GM21723 (cell line): ENCODE measurements around the gene GSAP.

Source experiments
- ATAC-seq: cut with Tn5 transposase; IDR thresholded peaks from one replicate; pipeline ENCODE4 v1.9.1; 2021; ENCODE audit warnings: mild to moderate bottlenecking, moderate library complexity; ENCODE audit not compliant: unreplicated experiment

GSAP gene

GRCh38 chr7:77438131-77438530, 22.0 kb upstream of the GSAP start:
- ATAC-seq = no peak

GRCh38 chr7:77434570-77435275, 18.6 kb upstream of the GSAP start:
- ATAC-seq = no peak

- no peak for ATAC-seq
Measured at GRCh38 chr7:77433901-77434300, 17.8 kb upstream of the GSAP start.

DNA sequence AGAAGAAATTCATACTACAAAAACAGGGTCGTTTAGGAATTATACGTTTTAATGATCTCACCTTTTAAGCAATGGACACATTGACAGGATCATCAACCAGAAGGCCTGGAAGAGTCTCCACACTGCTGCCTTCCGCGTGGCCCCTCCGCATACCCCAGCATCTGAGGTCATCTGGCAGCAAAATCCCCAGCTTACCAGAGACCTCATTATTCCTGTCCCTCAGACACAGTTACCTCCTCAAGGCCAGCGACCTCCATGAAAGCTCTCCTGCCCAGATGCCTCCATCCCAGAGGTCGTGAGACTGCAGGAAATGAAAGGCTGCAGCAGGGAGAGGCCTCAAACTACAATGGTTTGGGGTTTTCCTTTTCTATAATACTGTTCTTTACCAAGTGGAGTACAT, 14.8 kb upstream of the GSAP start:
- ATAC-seq = no peak

DNA sequence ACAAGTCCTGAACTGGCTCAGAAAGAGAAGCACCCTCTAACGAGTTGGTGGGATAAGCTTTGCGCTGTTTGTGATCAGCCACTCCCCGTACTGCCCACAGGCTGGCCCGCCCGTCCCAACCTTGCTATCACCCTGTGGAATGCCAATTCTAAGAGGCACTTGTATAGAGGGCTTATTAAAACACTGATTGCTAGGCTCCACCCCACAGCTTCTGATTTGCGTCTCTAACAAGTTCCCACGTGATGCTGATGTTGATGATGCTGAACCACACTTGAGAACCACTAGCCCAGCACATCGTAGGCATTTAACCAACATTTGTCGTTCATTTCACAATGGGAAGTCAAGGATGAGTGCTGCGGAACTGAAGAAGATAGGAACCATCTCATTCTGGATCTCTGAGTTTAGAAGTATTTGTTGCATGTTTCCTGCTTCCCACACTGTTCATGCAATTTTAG, 12.7 kb upstream of the GSAP start:
- no peak for ATAC-seq

GRCh38 chr7:77427996-77428603, 12.0 kb upstream of the GSAP start:
- ATAC-seq = no peak

- ATAC-seq = no peak
Measured at GRCh38 chr7:77426521-77427051, 10.4 kb upstream of the GSAP start.

DNA sequence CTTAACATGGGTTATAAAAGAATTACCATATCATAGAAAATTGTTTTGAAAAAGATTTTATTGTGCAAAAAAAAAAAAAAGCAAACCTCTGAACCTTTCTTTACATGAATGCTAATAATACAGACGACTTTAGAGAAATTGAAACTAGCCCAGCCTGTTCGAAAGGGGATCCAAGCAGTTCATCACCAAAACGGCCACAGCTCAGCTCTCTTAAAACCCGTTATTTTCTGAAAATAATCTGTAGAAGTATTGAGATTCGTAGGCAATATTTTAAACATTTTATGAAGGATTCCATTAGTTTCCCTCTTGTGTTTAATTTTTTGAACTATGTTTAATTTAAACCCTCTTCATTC, 9.9 kb upstream of the GSAP start:
- peak; percentile 79 for ATAC-seq

DNA sequence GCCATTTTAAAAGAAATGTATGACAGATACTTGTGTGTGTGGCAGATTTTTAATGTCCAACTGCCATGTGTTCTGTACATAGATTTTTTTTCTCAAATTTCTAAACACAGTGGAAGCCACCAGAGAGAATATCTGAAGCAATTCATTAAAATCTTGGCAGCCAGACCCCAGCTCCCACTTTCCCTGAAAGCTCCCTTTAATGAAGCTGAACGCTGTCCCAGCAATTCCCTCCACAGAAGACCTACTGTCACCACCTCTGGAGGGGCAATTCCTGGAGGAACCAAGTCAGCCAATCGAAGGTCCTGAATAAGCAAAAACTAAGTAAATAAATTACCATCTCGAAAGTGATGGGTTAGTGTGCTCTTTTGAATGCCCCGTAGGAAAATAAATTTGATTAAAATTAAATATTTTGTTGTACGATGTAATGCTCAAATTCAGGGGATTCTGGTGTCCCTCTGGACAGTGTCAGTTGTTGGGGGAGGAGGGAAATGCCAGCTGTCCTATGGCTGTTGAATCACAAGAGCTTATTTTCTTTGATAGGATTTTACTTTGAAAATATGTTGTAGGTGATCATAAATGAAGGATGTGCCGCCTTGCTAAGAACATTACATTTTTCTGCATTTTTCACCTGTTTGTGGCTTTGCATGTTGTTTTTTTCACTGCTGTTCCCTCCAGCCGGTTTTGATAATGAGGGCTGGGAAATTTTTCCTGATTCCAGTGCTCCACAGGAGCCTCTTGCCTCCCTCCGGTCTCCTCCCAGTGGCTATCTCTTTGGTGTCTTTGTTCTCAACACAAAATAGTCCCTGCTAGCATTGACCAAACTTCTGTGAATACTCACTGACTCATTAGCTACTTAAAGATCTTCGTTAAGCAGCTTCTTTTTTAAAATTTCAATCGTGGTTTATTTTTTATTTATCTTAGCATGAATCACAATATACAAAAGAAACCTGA, 9.2 kb upstream of the GSAP start:
- peak; percentile 34 for ATAC-seq

DNA sequence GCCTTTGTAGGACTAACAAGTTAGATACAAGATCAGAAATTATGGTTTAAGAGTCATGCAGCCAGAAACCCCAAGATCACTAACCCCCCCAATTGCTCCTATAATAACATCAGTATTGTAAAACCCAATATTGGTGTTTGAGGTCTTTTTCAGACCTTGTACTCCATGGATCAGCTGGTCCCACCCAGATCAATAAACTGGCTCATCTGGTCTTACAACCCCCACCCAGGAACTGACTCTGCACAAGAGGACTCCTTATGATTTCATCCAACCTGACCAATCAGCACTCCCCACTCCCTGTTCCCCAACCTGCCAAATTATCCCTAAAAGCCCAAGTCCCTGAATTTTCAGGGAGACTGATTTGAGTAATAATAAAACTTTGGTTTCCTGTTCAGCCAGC, 6.4 kb upstream of the GSAP start:
- ATAC-seq = no peak

DNA sequence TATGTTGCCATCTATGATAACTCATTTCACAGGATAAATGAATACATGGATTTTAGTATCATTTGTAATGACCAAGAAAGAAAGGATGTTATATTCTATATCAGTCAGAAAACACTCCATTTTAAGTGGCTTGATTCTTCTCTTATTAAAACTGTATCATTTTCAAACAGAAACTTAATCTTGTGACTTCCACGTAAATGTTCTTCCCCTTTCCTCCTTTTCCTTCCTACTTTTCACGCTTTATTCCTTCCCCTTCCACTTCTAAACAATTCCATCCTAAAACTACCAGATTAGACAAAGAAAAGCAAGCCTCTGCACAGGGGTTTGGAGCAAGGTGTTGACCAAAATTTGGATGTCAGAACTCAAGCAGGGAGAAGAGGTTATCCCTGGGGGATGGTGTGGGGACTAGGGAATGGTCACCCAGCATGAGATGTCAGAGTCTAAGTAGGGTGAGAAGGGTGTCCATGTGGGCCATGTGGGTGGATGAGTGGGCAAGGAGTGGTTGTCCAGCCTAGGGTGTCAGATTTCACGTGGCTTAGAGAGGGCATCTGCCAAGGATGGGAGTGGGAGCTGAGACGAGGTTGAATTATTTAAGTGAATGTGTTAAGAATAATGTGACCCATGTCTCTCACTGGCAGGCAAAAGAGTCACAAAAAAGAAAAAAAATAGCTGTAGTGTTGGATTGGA, 5.0 kb upstream of the GSAP start:
- ATAC-seq = no peak

GRCh38 chr7:77420438-77420837, 4.3 kb upstream of the GSAP start:
- no peak for ATAC-seq

DNA sequence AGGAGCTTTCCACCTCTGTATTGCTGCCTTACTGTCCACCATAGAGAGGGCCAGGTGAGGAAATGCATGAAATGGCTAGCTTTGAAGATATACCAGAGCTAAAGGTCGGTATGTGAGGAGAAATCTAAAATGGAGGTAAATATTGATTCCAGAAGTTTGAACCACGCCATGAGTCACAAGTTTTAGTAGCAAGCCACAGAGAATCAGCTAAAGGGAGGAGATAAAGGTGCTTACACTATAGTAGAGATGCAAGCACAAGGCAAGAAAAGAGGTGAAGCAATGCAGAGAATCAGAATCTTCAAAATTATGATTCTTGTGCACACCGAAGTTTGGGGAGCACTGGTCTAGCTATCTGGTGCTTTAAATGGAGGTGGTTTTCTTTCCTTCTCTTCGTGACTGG, 3.0 kb upstream of the GSAP start:
- ATAC-seq = no peak

- no peak for ATAC-seq
Measured at GRCh38 chr7:77417801-77418200, 1.7 kb upstream of the GSAP start.

DNA sequence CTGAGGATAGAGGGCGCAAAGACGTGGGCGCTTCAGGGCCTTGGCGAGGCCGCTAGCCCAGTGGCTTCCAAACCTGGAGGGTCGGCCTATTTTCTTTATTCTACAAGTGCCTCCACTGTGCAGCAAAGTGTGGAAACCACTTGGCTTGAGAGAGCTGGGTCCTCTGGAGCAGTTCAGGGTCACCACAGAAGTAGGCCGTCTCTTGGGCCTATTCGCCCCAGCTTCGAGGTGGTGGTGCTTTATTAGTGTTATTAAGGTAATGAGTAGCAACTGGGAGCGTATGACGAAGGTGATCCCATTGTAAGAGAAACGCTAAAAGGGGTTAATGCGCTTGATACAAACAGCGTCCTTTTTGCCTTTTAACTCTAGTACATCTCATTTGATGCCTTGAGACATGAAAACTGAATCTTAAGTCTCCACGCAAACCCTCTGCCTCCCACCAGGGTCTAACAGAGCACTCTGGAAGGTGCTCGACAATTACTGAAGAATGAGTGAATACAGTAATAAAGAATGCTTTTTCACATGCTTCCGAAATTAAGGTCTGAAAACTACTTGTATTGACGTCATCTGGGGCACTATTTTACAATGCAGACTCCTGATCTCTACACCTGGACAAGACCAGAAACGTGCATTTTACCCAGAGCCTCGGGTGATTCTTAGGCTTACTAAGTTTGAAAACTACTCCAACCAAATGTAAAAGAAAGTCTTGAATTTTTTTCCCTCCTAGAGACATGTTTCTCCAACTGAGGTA, 647 bp upstream of the GSAP start:
- ATAC-seq = no peak

- peak; percentile 42 for ATAC-seq
Measured at GRCh38 chr7:77415476-77415822, 700 bp downstream of the GSAP start.

- ATAC-seq = no peak
Measured at GRCh38 chr7:77413861-77414424, 2.2 kb downstream of the GSAP start.

DNA sequence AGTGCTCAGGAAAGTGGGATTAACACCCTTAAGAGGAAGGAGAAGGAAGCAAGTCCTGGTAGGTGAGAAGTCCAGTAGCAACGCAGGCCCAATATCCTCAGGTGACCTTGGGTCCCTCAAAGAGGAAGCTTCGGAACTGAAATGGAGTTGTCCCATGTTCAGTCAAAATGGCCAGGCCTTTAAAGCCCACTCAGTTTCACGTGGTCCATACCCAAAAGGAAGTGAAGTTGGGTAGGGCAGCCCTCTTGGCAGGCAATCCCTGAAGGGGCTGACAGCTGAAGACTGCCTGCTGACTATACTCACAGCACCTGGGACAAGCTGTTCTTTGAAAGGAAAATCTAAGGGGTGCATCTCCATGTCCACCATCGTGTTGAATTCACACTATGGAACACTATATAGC, 3.0 kb downstream of the GSAP start:
- no peak for ATAC-seq

DNA sequence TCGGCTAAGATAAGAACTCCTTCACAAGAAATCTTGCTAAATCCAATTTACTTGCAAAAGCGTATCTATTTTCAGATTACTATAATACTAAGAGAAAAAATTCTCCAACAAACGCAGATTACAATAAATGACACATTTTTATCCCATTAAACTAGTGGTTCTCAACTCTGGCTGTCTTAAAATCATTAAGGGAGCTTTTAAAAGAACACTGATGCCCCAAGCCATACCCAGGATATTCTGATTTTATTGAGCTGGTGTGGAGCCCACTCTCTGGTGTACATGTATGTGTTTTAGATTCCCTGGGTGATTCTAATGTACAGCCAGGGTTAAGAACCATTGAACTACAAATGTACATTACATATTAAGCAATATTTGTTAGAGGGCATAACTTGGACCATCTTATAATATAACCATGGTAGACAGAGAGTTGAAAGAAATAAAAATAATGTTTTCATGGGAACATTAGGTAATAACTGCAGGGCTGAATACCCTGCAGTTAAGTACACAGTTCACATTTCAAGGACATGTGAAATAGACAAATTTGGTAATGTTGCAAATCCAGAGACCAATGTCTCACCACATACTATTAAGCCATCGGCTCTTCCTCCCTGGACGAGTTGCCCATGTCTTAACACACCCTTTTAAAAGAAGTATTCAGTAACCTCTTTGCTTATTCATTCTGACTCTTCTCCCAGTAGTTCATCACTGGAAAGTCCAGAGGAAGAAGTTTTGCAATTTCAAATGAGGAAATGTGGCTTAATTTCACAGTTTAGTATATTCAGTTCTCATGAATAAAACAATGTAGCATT, 6.2 kb downstream of the GSAP start:
- ATAC-seq = no peak
